GM19397 (cell line): ENCODE results near the gene TRIO.

Experiments used
- ATAC-seq: cut with Tn5 transposase; IDR thresholded peaks from one replicate; pipeline ENCODE4 v1.9.1; 2021; ENCODE audit warnings: mild to moderate bottlenecking, moderate library complexity; ENCODE audit not compliant: unreplicated experiment

The TRIO gene

DNA sequence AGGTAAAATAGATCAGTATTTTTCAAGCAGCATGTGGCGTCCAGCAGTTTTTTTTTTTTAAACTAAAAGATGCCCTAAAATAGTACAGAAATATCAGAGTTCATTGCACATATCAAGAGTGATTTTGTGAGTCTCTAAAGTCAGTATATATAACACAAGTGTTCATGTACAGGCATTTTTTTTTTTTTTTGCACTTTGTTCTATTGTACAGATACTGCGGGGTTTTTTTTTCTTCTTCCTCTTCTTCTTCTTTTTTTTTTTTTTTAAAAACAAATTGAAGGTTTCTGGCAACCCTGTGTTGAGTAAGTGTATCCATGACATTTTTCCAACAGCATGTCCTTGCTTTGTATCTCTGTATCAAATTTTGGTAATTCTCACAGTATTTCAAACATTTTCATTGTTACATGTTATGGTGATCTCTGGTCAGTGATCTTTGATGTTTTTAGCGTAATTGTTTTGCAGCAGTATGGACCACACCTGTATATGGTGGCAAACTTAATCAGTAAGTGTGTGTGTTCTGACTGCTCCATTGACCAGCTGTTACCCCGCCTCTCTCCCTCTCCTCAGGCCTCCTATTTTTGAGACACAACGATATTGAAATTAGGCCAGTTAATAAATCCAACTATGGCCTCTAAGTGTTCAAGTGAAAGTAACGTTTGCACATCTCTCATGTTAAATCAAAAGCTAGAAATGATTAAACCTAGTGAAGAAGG lies 76.8 kb downstream of the TRIO start:
- ATAC-seq, result no peak

DNA sequence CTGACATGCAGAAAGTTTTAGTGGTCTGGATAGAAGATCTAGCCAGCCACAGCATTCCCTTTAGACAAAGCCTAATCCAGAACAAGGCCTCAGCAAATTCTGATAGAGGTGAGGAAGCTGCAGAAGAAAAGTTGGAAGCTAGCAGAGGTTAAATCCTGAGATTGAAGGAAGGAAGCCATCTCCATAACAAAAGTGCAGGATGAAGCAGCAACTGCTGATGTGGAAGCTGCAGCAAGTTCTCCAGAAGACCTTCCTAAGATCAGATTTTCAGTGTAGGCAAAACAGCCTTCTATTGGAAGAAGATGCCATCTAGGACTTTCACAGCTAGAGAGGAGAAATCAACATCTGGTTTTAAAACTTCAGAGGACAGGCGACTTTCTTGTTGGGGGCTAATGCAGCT lies 77.5 kb downstream of the TRIO start:
- ATAC-seq, result no peak

DNA sequence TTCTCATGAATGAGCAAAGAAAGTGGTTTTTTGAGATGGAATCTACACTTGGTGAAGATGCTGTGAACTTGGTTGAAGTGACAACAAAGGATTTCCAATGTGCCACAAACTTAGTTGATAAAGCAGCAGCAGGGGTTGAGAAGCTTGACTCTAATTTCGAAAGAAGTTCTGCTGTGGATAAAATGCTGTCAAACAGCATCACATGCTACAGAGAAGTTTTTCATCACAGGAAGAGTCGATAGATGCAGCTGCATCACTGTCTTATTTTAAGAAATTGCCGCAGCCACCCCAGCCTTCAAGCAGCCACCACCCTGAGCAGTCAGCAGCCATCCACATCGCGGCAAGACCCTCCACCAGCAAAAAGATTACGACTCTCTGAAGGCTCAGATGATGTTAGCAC lies 78.6 kb downstream of the TRIO start:
- ATAC-seq, result no peak

DNA sequence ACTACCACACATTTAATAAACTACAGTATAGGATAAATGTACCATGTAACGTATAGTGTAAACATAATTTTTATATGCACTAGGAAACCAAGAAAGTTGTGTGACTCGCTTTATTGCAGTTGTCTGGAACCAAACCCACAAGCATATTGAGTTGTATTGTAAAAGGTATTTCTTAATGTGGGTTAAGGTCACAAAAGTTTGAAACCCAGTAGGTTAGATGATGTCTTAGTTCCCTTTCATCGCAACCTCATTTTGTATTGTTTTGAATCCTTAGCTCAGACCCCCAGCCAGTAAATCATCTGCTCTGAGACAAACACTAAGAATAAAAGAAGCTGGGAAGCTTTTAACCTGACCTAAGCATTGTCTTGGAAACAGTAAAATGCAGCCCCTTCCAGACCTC lies 79.1 kb downstream of the TRIO start:
- ATAC-seq, result no peak

DNA sequence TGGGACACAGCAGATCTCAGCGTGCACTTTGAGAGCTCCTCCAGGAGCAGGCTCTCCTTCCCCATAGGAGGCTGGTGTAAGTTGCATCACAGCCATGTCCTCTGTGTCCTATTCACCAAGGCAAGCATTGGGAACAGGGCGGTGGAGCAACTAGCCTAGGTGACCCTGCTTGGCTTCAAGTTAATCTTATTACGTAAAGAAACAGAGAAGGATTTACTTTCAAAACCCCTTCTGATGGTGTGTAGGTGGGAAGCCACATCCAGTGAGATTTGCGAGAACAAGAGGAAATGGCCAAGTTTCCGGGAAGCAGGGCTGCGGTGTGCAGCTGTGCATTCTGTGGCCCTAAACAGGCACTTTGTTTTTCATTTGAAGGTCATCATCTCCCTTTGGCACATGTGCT lies 80.2 kb downstream of the TRIO start:
- ATAC-seq, result no peak

DNA sequence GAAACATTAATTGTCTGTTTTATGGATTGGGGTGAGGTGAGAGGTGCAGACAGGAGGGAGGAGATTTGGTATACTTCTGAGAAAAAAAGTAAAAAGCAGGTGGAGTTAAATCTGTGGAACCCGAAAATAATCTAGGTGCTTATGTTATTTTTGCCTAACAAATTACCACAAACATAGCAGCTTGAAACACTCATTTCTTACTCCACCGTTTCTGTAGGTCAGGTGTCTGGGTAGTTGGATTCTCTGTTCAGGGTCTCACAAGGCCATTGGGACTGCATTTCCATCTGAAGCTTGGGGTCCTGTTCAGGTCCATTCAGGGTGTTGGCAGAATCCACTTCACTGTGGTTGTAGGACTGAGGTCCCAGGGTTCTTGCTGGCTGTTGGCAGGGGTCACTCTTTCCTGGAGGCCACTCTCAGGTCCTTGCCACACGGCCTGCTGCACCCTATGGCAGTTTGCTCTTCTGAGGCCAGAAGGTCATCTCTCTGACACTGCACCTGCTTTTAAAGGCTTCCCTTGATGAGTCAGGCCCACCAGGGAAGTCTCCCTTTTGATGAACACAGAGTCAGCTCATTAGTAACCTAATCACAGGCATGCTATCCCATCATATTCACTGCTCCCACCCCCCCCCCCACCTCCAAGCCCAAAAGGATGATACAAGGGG lies 82.2 kb downstream of the TRIO start:
- no peak for ATAC-seq

DNA sequence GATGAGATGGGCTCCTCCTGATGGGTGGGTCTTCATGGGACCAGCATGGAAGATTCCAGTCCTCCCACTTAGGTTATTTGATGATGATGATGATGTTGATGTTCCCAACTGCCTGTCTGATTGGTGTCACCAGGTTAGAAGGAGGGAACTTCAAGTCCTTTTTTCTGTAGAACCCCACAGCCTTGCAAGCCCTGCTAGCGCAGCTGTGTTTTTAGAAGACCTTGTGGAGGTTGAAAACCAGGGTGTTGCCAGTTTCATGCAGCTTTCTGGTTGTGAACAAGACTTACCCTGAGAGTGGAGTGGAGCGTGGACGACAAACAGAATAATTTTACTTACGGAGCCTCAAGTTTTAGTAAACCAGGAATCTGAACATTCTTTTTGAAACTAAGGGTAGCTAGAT lies 83.0 kb downstream of the TRIO start:
- no peak for ATAC-seq

DNA sequence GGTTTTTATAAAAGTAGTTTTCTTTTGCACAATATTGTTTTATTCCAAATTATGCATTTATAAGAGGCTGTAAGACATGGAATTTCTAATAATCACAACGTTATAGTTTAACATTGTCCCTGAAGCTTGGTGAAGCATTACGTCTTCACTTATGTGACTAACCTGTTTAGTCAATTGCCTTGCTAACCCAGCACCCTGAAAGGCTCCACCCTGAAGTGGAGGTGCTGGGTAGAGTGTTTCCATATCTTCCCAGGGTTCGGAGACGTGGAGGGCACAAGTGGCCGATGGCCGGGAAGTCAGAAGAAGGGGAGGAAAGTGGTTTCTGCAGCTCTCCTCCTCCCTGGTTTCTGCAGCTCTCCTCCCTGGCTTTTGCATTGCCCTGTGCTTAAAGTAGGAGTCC lies 83.4 kb downstream of the TRIO start:
- ATAC-seq, result no peak

DNA sequence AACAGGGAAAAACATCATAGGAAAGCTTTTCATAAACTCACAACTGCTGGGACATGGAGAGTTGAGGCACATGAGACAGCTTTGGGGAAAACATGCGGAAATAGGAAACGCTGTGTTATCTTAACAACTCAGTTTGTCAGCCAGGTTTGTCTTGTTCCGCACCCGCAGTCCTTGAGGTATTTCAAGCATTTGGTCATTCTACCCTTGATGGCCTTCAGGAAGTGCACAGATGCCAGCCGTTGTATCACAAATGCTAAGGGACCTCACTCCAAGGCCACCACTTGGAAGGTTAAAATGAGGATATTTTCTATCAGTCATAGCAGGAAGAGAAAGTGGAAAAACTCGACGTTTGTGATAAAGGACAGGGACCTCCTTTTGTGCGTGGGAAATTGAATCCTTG lies 83.8 kb downstream of the TRIO start:
- no peak for ATAC-seq

DNA sequence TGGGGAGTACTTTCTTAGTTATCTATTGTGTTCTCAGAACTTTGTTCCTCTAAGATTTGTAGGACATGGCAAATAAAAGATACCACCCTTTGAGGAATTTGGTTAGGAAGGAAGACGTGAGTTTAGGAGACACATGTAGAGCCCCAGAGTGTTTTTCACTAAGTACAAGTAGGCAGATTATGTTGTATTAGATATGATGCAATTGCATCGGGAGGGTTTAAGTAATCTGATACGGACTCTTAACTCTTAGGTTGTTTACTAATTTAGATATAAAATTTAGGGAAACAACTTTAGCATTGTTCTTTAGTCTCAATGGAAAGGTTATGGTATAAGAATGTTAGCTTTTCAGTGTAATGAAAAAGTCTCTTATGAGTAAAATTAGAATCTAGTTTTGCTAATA lies 84.4 kb downstream of the TRIO start:
- ATAC-seq, result no peak

DNA sequence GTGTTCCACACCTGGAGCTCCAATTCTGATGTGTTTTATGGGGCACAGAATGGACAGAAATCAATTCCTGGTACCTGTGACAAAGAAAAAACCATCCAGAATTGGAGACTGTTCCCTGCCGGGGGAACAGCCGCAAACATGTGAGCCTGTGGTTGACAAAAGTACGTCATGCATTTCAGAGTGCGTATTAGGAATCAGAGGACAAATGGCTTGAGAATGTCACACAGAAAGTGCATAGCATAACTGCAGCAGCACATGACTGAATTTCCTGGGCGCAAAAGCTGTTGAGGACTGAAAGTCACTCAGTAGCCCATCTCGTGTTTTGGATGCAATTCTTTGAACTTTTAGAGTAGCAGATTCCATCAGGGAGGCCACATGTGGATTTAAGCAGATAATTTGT lies 85.1 kb downstream of the TRIO start:
- ATAC-seq, result no peak

DNA sequence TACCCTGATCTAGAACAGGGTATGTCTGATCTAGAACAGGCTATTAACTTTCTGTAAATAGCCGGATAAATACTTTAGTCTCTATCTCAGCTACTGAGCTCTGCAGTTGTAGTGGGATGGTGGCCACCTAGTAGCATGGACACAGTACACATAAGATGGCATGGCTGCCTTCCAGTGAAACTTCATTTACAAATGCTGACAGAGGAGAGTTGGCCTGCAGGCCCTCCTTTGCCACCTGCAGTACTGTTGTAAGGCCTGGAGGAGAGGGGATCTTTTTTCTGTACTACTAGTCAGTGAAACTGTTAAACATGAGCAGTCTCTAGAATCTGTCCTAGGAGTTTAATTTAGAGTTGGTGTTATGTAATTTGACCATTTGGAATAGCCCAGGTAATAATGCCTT lies 86.0 kb downstream of the TRIO start:
- no peak for ATAC-seq

DNA sequence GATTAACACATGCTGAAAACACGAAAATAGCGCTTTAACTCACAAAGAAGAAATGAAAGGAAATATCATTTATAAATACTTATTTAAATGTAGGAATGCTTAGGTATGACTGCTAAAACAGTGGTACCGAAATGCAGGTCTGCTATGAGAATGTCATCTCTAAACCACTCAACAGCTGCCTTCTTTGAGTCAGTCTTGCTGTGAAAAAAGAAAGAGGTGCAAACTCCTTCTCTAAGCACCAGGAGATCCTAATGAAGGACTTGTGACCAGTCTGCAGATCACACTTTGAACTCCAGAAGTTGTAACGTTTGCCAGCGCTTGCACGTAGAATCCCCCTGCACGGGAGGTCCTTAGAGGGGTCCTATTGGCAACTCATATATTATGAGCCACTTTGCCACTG lies 86.6 kb downstream of the TRIO start:
- no peak for ATAC-seq

DNA sequence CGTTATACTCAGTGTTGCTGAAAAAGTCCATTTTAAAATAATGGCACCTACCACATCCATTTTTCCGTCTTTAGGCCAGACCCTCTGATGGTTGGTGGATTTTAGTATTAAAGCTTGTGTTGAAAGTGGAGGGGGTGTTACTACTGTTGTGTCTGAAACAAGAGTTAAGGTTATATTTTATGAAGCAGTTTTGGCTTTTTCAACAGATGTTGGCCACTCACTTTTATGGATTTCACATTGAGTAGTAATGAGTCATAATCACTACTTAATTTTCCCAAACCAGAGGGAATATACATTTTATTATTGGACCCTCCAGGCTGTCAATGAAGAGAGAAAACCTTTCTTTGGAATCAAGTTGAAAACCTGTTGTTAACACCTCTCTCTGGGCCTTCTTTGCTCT lies 88.0 kb downstream of the TRIO start:
- no peak for ATAC-seq

DNA sequence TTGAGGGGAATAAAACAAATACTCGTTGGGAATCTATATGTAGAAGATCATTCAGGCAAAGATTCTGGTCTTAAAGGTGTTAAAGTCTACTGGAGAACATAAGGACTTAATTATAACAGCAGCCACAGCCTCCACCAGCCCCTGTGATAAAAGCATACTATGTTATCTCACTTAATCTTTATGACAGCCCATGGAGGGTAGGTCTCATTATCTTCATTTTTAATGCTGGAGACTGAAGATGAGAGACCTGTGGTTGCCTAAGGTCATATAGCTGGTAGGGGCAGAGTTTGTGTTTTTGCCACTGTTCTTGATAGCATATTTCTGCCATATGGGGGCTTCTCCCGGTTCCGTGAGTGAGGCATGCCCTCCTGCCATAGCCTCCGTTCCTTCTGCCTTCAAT lies 88.7 kb downstream of the TRIO start:
- no peak for ATAC-seq

DNA sequence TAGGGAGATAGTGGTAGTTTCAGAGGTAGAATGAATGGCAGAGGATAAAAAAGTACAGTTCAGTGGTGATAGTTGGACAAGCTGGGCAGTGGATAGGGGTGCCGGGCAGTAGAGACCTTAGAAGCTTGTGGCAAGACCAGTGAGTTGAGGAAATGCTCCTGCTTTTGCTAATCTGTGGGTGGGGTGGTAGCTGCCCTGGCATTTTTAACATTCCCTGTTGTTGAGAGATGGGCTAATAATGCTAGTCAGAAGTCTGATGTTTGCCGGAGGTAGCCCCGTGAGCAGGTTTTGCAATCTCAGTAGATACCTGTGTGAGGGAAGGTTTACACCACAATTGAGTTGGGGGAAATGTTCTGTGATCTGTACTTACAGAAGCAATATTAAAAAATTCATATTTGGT lies 91.1 kb downstream of the TRIO start:
- no peak for ATAC-seq

DNA sequence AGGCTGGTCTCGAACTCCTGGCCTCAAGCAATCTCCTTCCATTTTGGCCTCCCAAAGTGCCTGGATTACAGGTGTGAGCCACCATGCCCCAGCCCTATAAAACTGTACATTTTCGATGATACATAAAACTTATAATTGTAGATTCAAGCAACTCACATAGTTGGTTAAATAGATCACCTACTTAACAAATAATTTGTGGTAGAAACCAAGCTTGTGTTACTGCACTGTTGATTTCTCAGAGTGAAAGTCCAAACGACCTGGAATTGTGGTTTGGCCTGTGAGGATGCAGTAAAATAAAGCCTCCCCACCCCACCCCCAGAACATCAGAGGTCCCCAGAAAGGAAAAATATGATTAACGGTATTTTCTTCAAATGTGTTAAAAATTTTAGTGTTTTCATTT lies 92.7 kb downstream of the TRIO start:
- peak; percentile 52 for ATAC-seq

DNA sequence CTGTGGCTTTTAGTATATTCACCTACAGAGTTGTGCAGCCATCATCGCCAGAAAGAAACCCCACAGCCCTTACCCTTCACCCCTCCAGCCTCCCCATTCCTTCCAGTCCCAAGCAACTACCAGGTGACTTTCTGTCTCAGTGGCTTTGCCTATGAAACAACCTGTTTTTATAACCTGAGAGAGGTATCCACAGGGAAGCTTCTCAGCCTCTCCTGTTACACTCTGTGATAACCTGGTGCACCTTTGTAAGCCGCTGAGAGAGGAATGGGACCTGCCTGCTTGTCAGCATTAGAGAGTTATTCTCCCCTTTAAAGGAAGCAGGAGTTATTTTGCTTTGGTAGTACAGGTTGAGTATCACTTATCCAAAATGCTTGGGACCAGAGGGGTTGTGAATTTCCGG lies 93.6 kb downstream of the TRIO start:
- ATAC-seq, result no peak

DNA sequence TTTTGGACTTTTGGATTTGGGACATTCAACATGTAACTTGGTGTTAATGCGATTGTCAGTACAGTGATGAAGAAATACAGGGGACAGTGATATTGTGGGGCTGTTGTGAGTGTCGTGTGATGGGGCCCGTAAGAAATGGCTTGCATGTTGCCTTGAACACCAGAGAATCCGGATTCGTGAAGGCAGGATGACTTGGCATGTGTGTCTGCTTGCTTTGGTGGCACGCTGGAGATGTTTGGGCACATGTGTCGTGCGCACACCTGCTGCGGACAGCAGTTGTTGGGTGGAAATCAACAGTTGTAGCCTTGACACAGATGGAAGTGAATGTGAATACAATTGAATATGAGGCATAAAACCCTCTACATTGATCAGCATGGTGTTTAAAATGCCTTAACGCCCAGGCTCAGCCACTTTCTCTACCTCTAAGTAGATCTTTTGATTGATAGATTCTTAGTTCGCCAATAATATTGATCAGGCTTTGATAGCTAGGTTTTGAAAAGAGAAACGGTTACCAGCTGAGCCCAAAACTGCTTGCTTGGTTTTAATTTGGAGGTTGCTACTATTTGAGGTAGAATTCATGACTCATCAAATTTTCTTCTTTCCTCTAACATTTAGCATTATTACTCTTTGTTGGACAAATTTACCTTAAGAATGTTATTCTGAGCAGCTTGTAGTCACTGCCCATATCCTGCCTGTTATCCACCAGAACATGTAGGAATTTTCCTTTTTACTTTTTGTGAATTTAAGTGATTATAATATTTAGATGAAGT lies 94.4 kb downstream of the TRIO start:
- no peak for ATAC-seq

DNA sequence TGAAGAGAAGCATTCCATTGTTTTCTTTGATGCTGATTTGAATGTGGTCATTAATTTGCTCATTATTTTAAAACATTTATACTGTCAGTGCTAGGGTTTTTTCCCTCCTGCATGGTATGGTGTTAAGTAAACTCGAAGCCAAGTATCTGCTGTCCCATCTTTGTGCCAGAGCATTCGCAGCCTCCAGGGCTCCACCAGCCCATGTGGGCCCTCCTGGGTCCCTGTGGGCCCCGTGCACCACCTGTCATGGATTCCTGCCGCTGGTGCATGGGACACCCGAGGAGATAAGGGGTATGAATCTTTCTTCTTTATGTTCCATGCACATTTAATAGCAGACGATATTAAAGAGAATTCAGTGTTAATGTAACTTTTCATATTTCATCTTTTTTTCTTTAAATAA lies 95.1 kb downstream of the TRIO start:
- ATAC-seq, result no peak

DNA sequence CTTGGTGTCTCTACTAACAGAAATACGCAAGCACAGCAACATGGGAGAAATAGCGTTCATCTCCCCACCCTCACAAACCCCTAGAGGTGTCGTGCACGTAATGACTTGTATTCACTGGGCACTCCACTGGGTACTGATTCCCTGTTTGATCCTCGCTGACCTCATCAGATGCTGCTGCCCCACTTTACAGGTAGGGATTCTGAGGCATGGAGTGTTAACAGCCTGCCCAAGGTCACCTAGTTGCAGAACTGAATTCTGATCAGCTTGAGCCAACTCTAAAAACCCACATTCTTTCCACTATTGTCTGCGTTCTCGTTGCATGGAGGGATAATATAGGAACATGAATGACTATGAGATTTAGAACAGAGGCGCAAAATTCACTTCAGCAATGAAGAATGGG lies 96.3 kb downstream of the TRIO start:
- no peak for ATAC-seq

DNA sequence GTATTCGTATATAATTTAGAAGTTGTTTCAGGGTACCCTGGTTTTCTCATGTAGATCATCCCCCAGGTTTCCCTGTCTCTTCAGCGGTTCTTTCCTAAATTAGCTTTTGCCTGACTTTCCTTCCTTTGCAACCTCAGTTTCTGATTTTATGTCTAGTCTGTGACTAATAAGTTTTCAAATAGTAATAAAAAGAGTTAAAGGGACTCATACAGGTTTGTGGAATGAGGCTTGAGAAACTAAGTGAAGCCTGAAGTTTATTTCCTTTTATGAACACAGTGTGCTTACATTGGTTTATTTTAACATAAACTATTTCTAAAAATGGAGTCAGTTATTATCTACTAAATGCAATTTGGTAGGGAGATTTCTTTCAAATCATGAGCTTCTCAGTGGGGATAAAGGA lies 96.8 kb downstream of the TRIO start:
- ATAC-seq, result no peak
